Trophoblast cell (in vitro differentiated cells and primary cell): ENCODE results near the gene PDGFD.

Experiments
- DNase-seq, 2 donors: peaks; one replicate each; pipeline ENCODE4 v3.0.0-alpha.2; 2016
- H2AFZ ChIP-seq: 2 replicates; pipeline ENCODE4 v1.6.1; 2013; ENCODE audit warnings: low read length, moderate library complexity, mild to moderate bottlenecking; ENCODE audit not compliant: insufficient read depth, poor library complexity
- H2AK5ac ChIP-seq: 2 replicates; pipeline ENCODE4 v1.6.1; 2013; ENCODE audit warnings: mild to moderate bottlenecking, low read length
- H2BK120ac ChIP-seq: 2 replicates; pipeline ENCODE4 v1.6.1; 2013; ENCODE audit warnings: low read length, mild to moderate bottlenecking, moderate library complexity; ENCODE audit not compliant: insufficient read depth, poor library complexity
- H2BK12ac ChIP-seq: 2 replicates; pipeline ENCODE4 v1.6.1; 2013; ENCODE audit warnings: mild to moderate bottlenecking, low read length, moderate library complexity
- H2BK5ac ChIP-seq: 2 replicates; pipeline ENCODE4 v1.6.1; 2013; ENCODE audit warnings: low read length, low read depth, moderate library complexity, mild to moderate bottlenecking; ENCODE audit not compliant: poor library complexity
- H3K14ac ChIP-seq: 2 replicates; pipeline ENCODE4 v1.6.1; 2013; ENCODE audit warnings: mild to moderate bottlenecking, low read length
- H3K18ac ChIP-seq: 2 replicates; pipeline ENCODE4 v1.6.1; 2013; ENCODE audit warnings: mild to moderate bottlenecking, low read length
- H3K23ac ChIP-seq: 2 replicates; pipeline ENCODE4 v1.6.1; 2013; ENCODE audit warnings: low read length
- H3K27ac ChIP-seq: 2 replicates; pipeline ENCODE4 v1.5.1; 2013; ENCODE audit warnings: low read depth, mild to moderate bottlenecking, inconsistent platforms, low read length, moderate library complexity
- H3K27me3 ChIP-seq: 2 replicates; pipeline ENCODE4 v1.6.1; 2013; ENCODE audit warnings: inconsistent platforms, mild to moderate bottlenecking, low read length, moderate library complexity; ENCODE audit not compliant: insufficient read depth
- H3K36me3 ChIP-seq, 2 experiments: 1 replicate in 1 of 2; 2 replicates in 1 of 2; pipeline ENCODE4 v1.6.1; 2013; ENCODE audit warnings: low read length in 2 of 2, mild to moderate bottlenecking in 2 of 2, moderate library complexity in 1 of 2; ENCODE audit not compliant: insufficient read depth in 2 of 2, control insufficient read depth in 1 of 2
- H3K4ac ChIP-seq: 2 replicates; pipeline ENCODE4 v1.6.1; 2013; ENCODE audit warnings: low read depth, mild to moderate bottlenecking, low read length, moderate library complexity
- H3K4me1 ChIP-seq, 2 experiments: 1 replicate in 1 of 2; 2 replicates in 1 of 2; pipeline ENCODE4 v1.6.1; 2013; ENCODE audit warnings: low read length in 2 of 2, mild to moderate bottlenecking in 2 of 2, moderate library complexity in 1 of 2; ENCODE audit not compliant: insufficient read depth in 2 of 2, control insufficient read depth in 1 of 2
- H3K4me2 ChIP-seq: 2 replicates; pipeline ENCODE4 v1.6.1; 2013; ENCODE audit warnings: inconsistent platforms, mild to moderate bottlenecking, low read length, moderate library complexity
- H3K4me3 ChIP-seq: 2 replicates; pipeline ENCODE4 v1.5.1; 2013; ENCODE audit warnings: mild to moderate bottlenecking, low read depth, low read length, inconsistent platforms
- H3K79me1 ChIP-seq: one replicate; pipeline ENCODE4 v1.6.1; 2013; ENCODE audit warnings: low read length
- H3K79me2 ChIP-seq: 2 replicates; pipeline ENCODE4 v1.6.1; 2013; ENCODE audit warnings: low read length, mild to moderate bottlenecking; ENCODE audit not compliant: control insufficient read depth, insufficient read depth, poor library complexity
- H3K9ac ChIP-seq: 2 replicates; pipeline ENCODE4 v1.6.1; 2013; ENCODE audit warnings: mild to moderate bottlenecking, low read length
- H3K9me3 ChIP-seq: 2 replicates; pipeline ENCODE4 v1.6.1; 2013; ENCODE audit warnings: low read depth, mild to moderate bottlenecking, control low read depth, inconsistent platforms, low read length; ENCODE audit not compliant: insufficient read depth
- H4K12ac ChIP-seq: 2 replicates; pipeline ENCODE4 v1.6.1; 2013; ENCODE audit warnings: low read depth, mild to moderate bottlenecking, low read length, moderate library complexity
- H4K8ac ChIP-seq: 2 replicates; pipeline ENCODE4 v1.6.1; 2013; ENCODE audit warnings: low read depth, mild to moderate bottlenecking, low read length, moderate library complexity
- H4K91ac ChIP-seq: one replicate; pipeline ENCODE4 v1.6.1; 2013; ENCODE audit warnings: low read depth, mild to moderate bottlenecking, low read length, moderate library complexity
- WGBS: extraction: QIAGEN DNeasy Blood & Tissue Kit; methylation state at CpG from one replicate; pipeline ENCODE4 v1.1.7; 2013; ENCODE audit warnings: missing lambda C conversion rate; ENCODE audit not compliant: insufficient read length, insufficient coverage; ENCODE audit errors: extremely low coverage; 5-methylcytosine and 5-hydroxymethylcytosine counted together

The PDGFD gene

GRCh38 chr11:103972013-103972412 lies 191.9 kb downstream of the PDGFD start:
- H4K91ac ChIP-seq = no peak overlapping the region
- no peak overlapping the region for H3K23ac ChIP-seq
- no peak overlapping the region for H2AFZ ChIP-seq
- H2BK120ac ChIP-seq = no peak overlapping the region
- H3K4ac ChIP-seq = no peak overlapping the region
- H2BK12ac ChIP-seq = no peak overlapping the region
- no peak overlapping the region for H3K4me2 ChIP-seq
- no CpG with 5 or more reads among the region's 4 CpGs for WGBS
- H3K9ac ChIP-seq = no peak overlapping the region
- no peak overlapping the region for H4K12ac ChIP-seq
- H3K79me2 ChIP-seq = no peaks in the 10 kb centered on the region
- H4K8ac ChIP-seq = no peak overlapping the region
- H2BK5ac ChIP-seq = no peak overlapping the region
- H3K4me3 ChIP-seq = no peak overlapping the region
- no peaks in the 10 kb centered on the region for H3K9me3 ChIP-seq
- H3K18ac ChIP-seq = no peak overlapping the region
- no peaks in the 10 kb centered on the region for H3K79me1 ChIP-seq
- no peak overlapping the region for H3K27ac ChIP-seq
- no peaks in the 10 kb centered on the region for H3K27me3 ChIP-seq
- no peaks in the 10 kb centered on the region for H3K4me1 ChIP-seq
- no peaks in the 10 kb centered on the region for H3K36me3 ChIP-seq
- H2AK5ac ChIP-seq = no peak overlapping the region
- DNase-seq = no peak
- no peak overlapping the region for H3K14ac ChIP-seq

GRCh38 chr11:103970701-103971249 lies 193.2 kb downstream of the PDGFD start:
- Histone ChIP-seq H3K4me3 (no peak overlapping the region), H3K27me3 (no peaks in the 10 kb centered on the region), H3K18ac (no peak overlapping the region), H3K9ac (no peak overlapping the region), H4K91ac (no peak overlapping the region), H2BK5ac (no peak overlapping the region), H4K8ac (no peak overlapping the region), H2AFZ (no peak overlapping the region), H4K12ac (no peak overlapping the region), H3K4me1 (no peaks in the 10 kb centered on the region), H3K27ac (no peak overlapping the region), H2BK12ac (no peak overlapping the region), H3K9me3 (no peaks in the 10 kb centered on the region), H3K14ac (no peak overlapping the region), H3K23ac (no peak overlapping the region), H2BK120ac (no peak overlapping the region), H3K4me2 (no peak overlapping the region), H3K79me1 (no peaks in the 10 kb centered on the region), H3K4ac (no peak overlapping the region), H3K79me2 (no peaks in the 10 kb centered on the region), H2AK5ac (no peak overlapping the region), H3K36me3 (no peaks in the 10 kb centered on the region)
- WGBS = no CpG with 5 or more reads among the region's 1 CpG
- DNase-seq = no peak

GRCh38 chr11:103968685-103969084 lies 195.3 kb downstream of the PDGFD start:
- Histone ChIP-seq H3K4me1 (no peaks in the 10 kb centered on the region), H3K36me3 (no peaks in the 10 kb centered on the region), H3K9ac (no peak overlapping the region), H3K23ac (no peak overlapping the region), H3K9me3 (no peaks in the 10 kb centered on the region), H2BK120ac (no peak overlapping the region), H4K91ac (no peak overlapping the region), H3K27ac (no peak overlapping the region), H2AK5ac (no peak overlapping the region), H3K4ac (no peak overlapping the region), H2BK5ac (no peak overlapping the region), H3K18ac (no peak overlapping the region), H3K79me1 (no peaks in the 10 kb centered on the region), H4K12ac (no peak overlapping the region), H3K4me3 (no peak overlapping the region), H2AFZ (no peak overlapping the region), H3K4me2 (no peak overlapping the region), H3K79me2 (no peaks in the 10 kb centered on the region), H4K8ac (no peak overlapping the region), H3K27me3 (no peaks in the 10 kb centered on the region), H3K14ac (no peak overlapping the region), H2BK12ac (no peak overlapping the region)
- no CpG with 5 or more reads among the region's 3 CpGs for WGBS
- no peak for DNase-seq

- Histone ChIP-seq H4K12ac (no peak overlapping the region), H2BK5ac (no peak overlapping the region), H2AK5ac (no peak overlapping the region), H3K27me3 (no peaks in the 10 kb centered on the region), H3K18ac (no peak overlapping the region), H3K14ac (no peak overlapping the region), H4K91ac (no peak overlapping the region), H3K27ac (no peak overlapping the region), H2BK12ac (no peak overlapping the region), H3K4ac (no peak overlapping the region), H3K79me1 (no peaks in the 10 kb centered on the region), H3K9ac (no peak overlapping the region), H2BK120ac (no peak overlapping the region), H2AFZ (no peak overlapping the region), H3K23ac (no peak overlapping the region), H3K4me3 (no peak overlapping the region), H4K8ac (no peak overlapping the region), H3K79me2 (no peaks in the 10 kb centered on the region), H3K4me1 (no peaks in the 10 kb centered on the region), H3K9me3 (no peaks in the 10 kb centered on the region), H3K36me3 (no peaks in the 10 kb centered on the region), H3K4me2 (no peak overlapping the region)
- DNase-seq = no peak
- no CpG with 5 or more reads among the region's 8 CpGs for WGBS
Measured at GRCh38 chr11:103967985-103968384, 196.0 kb downstream of the PDGFD start.
